ENCODE measurements around the gene JMJD1C.

DNA sequence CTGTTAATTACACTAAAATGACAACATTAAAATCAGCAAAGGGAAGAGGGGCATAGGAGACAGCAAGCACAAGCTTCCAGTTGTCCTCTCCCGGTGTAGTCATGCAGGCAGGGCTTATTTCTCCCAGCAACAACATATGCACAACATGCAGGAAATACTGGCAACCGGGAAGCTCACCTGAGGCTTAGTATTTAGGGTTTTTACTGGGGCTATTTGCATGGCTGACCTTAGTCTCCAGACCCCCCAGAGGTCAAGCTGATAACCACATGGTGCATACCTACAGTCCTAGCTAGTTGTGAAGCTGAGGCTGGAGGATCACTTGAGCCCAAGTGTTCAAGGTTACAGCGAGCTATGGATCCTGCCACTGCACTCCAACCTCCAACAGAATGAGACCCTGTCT, 12.8 kb upstream of the JMJD1C start:
- TF ChIP-seq, protein P1, sequence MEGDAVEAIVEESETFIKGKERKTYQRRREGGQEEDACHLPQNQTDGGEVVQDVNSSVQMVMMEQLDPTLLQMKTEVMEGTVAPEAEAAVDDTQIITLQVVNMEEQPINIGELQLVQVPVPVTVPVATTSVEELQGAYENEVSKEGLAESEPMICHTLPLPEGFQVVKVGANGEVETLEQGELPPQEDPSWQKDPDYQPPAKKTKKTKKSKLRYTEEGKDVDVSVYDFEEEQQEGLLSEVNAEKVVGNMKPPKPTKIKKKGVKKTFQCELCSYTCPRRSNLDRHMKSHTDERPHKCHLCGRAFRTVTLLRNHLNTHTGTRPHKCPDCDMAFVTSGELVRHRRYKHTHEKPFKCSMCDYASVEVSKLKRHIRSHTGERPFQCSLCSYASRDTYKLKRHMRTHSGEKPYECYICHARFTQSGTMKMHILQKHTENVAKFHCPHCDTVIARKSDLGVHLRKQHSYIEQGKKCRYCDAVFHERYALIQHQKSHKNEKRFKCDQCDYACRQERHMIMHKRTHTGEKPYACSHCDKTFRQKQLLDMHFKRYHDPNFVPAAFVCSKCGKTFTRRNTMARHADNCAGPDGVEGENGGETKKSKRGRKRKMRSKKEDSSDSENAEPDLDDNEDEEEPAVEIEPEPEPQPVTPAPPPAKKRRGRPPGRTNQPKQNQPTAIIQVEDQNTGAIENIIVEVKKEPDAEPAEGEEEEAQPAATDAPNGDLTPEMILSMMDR (IDR thresholded peaks at IDR 0.05) = no peak
- TF ChIP-seq POLR2A (IDR thresholded peaks at IDR 0.05) (no peak), EP300 (IDR thresholded peaks at IDR 0.05) (no peak)
